CD14-positive monocyte (primary cell): ENCODE measurements around the gene SLC25A5. TPM values are rescaled to one million over a fixed set of nuclear protein-coding genes. Genes with fewer than 3 reads are reported as not detected.

Experiments
- DNase-seq, 3 donors: peaks; one replicate each; pipeline ENCODE4 v3.0.0-alpha.2; 2011 to 2022
- H2AFZ ChIP-seq: 2 replicates; pipeline ENCODE4 v1.6.0; 2012; ENCODE audit warnings: mild to moderate bottlenecking, low read depth, low read length, inconsistent platforms; ENCODE audit not compliant: insufficient read depth, poor library complexity, severe bottlenecking
- H3K27ac ChIP-seq, 2 donors: 1 replicate in 1 of 2; 2 replicates in 1 of 2; pipeline ENCODE4 v1.5.1; 2012 to 2013; ENCODE audit warnings: low read length in 2 of 2, control low read depth in 1 of 2, inconsistent platforms in 1 of 2, low read depth in 1 of 2, mild to moderate bottlenecking in 1 of 2
- H3K27me3 ChIP-seq, 2 donors: one replicate each; pipeline versions ENCODE4 v1.6.0 to v1.6.1; 2011 to 2013; ENCODE audit warnings: low read length in 2 of 2; ENCODE audit not compliant: control insufficient read depth in 2 of 2, insufficient read depth in 2 of 2
- H3K36me3 ChIP-seq, 2 donors: replicated peaks in 1 of 2; 1 replicate in 1 of 2; 2 replicates in 1 of 2; pipeline versions ENCODE4 v1.5.1 to v1.6.1; 2012 to 2013; ENCODE audit warnings: low read length in 2 of 2, control low read depth in 1 of 2, inconsistent platforms in 1 of 2, mild to moderate bottlenecking in 1 of 2; ENCODE audit not compliant: insufficient read depth in 2 of 2, control insufficient read depth in 1 of 2
- H3K4me1 ChIP-seq, 2 donors: 1 replicate in 1 of 2; 2 replicates in 1 of 2; pipeline versions ENCODE4 v1.5.1 to v1.6.1; 2012 to 2013; ENCODE audit warnings: low read length in 2 of 2, control low read depth in 1 of 2, inconsistent platforms in 1 of 2, mild to moderate bottlenecking in 1 of 2, moderate library complexity in 1 of 2; ENCODE audit not compliant: insufficient read depth in 2 of 2, control insufficient read depth in 1 of 2
- H3K4me2 ChIP-seq: replicated peaks from 2 replicates; pipeline ENCODE3; 2012; ENCODE audit warnings: low read length, moderate library complexity, mild to moderate bottlenecking; ENCODE audit not compliant: poor library complexity, severe bottlenecking; ENCODE audit errors: extremely low read depth
- H3K4me3 ChIP-seq, 3 experiments: fragments of 200-600 bp in 1 of 3; sonication (generic) in 1 of 3; replicated peaks in 1 of 3; 1 replicate in 2 of 3; 2 replicates in 1 of 3; pipeline ENCODE4 v1.5.1; 2011 to 2013; ENCODE audit warnings: low read length in 3 of 3, mild to moderate bottlenecking in 3 of 3, control low read depth in 2 of 3, low read depth in 2 of 3, inconsistent platforms in 1 of 3, moderate library complexity in 1 of 3
- H3K79me2 ChIP-seq: 2 replicates; pipeline ENCODE4 v1.6.0; 2012; ENCODE audit warnings: mild to moderate bottlenecking, control low read depth, inconsistent platforms, low read length, moderate library complexity; ENCODE audit not compliant: insufficient read depth
- H3K9ac ChIP-seq: 2 replicates; pipeline ENCODE4 v1.6.0; 2017; ENCODE audit warnings: low read length, mild to moderate bottlenecking; ENCODE audit not compliant: insufficient read depth, poor library complexity, severe bottlenecking
- H3K9me3 ChIP-seq, 2 donors: replicated peaks in 1 of 2; 1 replicate in 1 of 2; 2 replicates in 1 of 2; pipeline versions ENCODE4 v1.5.1 to v1.6.1; 2012 to 2013; ENCODE audit warnings: low read length in 2 of 2, control low read depth in 1 of 2; ENCODE audit not compliant: control insufficient read depth in 1 of 2, insufficient read depth in 1 of 2
- H4K20me1 ChIP-seq: 2 replicates; pipeline ENCODE4 v1.6.0; 2012; ENCODE audit warnings: mild to moderate bottlenecking, low read length, control low read depth, moderate library complexity; ENCODE audit not compliant: insufficient read depth
- H3K27ac Mint-ChIP-seq, 7 donors: one replicate each; pipeline ENCODE4 v1.8.0; 2020; ENCODE audit warnings: mild to moderate bottlenecking in 7 of 7, mixed read lengths in 7 of 7, moderate library complexity in 6 of 7, inconsistent platforms in 2 of 7
- H3K27me3 Mint-ChIP-seq, 3 donors: one replicate each; pipeline ENCODE4 v1.8.0; 2021 to 2022; ENCODE audit warnings: low read depth in 3 of 3, mild to moderate bottlenecking in 3 of 3, mixed read lengths in 3 of 3, moderate library complexity in 3 of 3, inconsistent platforms in 1 of 3
- H3K36me3 Mint-ChIP-seq, 2 donors: one replicate each; pipeline ENCODE4 v1.8.0; 2020; ENCODE audit warnings: mixed read lengths in 2 of 2, inconsistent platforms in 1 of 2, mild to moderate bottlenecking in 1 of 2
- H3K4me1 Mint-ChIP-seq: one replicate; pipeline ENCODE4 v1.8.0; 2020; ENCODE audit warnings: mild to moderate bottlenecking, mixed read lengths
- H3K4me3 Mint-ChIP-seq, 2 donors: one replicate each; pipeline ENCODE4 v1.8.0; 2020; ENCODE audit warnings: mild to moderate bottlenecking in 2 of 2, mixed read lengths in 2 of 2, moderate library complexity in 1 of 2
- H3K9me3 Mint-ChIP-seq, 7 donors: one replicate each; pipeline ENCODE4 v1.8.0; 2020 to 2022; ENCODE audit warnings: mixed read lengths in 7 of 7, mild to moderate bottlenecking in 6 of 7, moderate library complexity in 6 of 7, inconsistent platforms in 2 of 7
- CTCF ChIP-seq: fragments of 200-600 bp; IDR thresholded peaks from one replicate; pipeline ENCODE4 v1.8.0; 2022; ENCODE audit warnings: antibody characterized with exemption, mild to moderate bottlenecking
- WGBS: methylation state at CpG from one replicate; pipeline ENCODE4 v1.1.5; 2013; ENCODE audit warnings: missing lambda C conversion rate; ENCODE audit not compliant: insufficient coverage; 5-methylcytosine and 5-hydroxymethylcytosine counted together
- intact Hi-C, 2 donors: fragments of 100-400 bp; cut with micrococcal nuclease; formaldehyde crosslinking; loops; one replicate each; pipeline versions ENCODE4 v1.15.0 to v1.15.1; 2023
- polyA plus RNA-seq, 3 donors: library from polyadenylated mRNA; depleted of rRNA in 1 of 3; unstranded in 2 of 3; stranded (reverse) in 1 of 3; fragments of 300-500 nt in 2 of 3; fragments of >200 nt in 1 of 3; fragmentation: Illumina TruSeq in 2 of 3; gene quantifications; 1 replicate in 2 of 3; 2 replicates in 1 of 3; pipeline ENCODE4 v1.2.3, GENCODE V29; 2012 to 2021

Gene SLC25A5
- polyA plus RNA-seq, 3 donors = 436 to 491 (median 468) TPM

- Histone ChIP-seq H3K79me2 (no peaks in the 10 kb centered on the region), H3K27ac (no peak overlapping the region), H3K4me1 (peaks cover 13 to 16% of the 10 kb centered on the region in 2 donors), H3K4me3 (no peak overlapping the region), H3K9ac (no peak overlapping the region), H3K36me3 (no peaks in the 10 kb centered on the region), H4K20me1 (no peaks in the 10 kb centered on the region), H2AFZ (no peak overlapping the region), H3K9me3 (no peaks in the 10 kb centered on the region), H3K27me3 (no peaks in the 10 kb centered on the region), H3K4me2 (no peak overlapping the region)
- no CpG with 5 or more reads among the region's 4 CpGs for WGBS
- Mint-ChIP-seq H3K27ac (peak overlapping the region in 1 of 7 donors; percentile 70), H3K36me3 (no peaks in the 10 kb centered on the region), H3K27me3 (peaks cover 0 to 21% (median 2%) of the 10 kb centered on the region in 3 donors), H3K4me1 (peaks cover 14% of the 10 kb centered on the region), H3K9me3 (peaks cover 0 to 3% (median 0%) of the 10 kb centered on the region in 7 donors), H3K4me3 (no peak overlapping the region)
- no peak for DNase-seq
- intact Hi-C loops = no loop called here
- TF ChIP-seq CTCF = no peak
Measured at GRCh38 chrX:119481323-119481801, 13.1 kb downstream of the SLC25A5 start.

GRCh38 chrX:119482041-119482440 is 13.8 kb downstream of the SLC25A5 start:
- Histone ChIP-seq H3K4me2 (peak overlapping the region; percentile 66), H3K79me2 (no peaks in the 10 kb centered on the region), H3K9me3 (no peaks in the 10 kb centered on the region), H3K9ac (peak overlapping the region; percentile 51), H2AFZ (peak overlapping the region; percentile 75), H3K4me3 (peak overlapping the region; percentile 16 to 71 (median 47)), H3K27ac (peak overlapping the region; percentile 53 to 66), H3K27me3 (no peaks in the 10 kb centered on the region), H3K36me3 (no peaks in the 10 kb centered on the region), H3K4me1 (peaks cover 12% of the 10 kb centered on the region in 2 donors), H4K20me1 (no peaks in the 10 kb centered on the region)
- H3K9me3 Mint-ChIP-seq = peaks cover 0 to 3% (median 0%) of the 10 kb centered on the region in 7 donors
- no peak for DNase-seq
- peaks cover 11% of the 10 kb centered on the region for H3K4me1 Mint-ChIP-seq
- no peaks in the 10 kb centered on the region for H3K36me3 Mint-ChIP-seq
- peaks cover 0 to 17% (median 2%) of the 10 kb centered on the region in 3 donors for H3K27me3 Mint-ChIP-seq
- peak overlapping the region in 3 of 7 donors; percentile 18 to 73 (median 28) for H3K27ac Mint-ChIP-seq
- TF ChIP-seq CTCF = no peak
- H3K4me3 Mint-ChIP-seq = peak overlapping the region; percentile 79 to 93
- WGBS = 70% methylated on average over 3 of the region's 10 CpGs
- intact Hi-C loops = no loop called here
